Epidermal melanocyte (primary cell): Measurements from ENCODE around the gene PPP6C.
"Not testable (repeated sequence)": the region's sequence is repeated elsewhere in the genome, so short reads cannot be mapped to it uniquely, and the experiment has no call there.

Experiments
- DNase-seq: peaks from one replicate; pipeline ENCODE4 v3.0.0; 2011; ENCODE audit warnings: low spot score; ENCODE audit not compliant: insufficient read length

PPP6C gene

GRCh38 chr9:125183054-125183453 is 6.5 kb downstream of the PPP6C start:
- DNase-seq: no peak

- DNase-seq: not testable (repeated sequence)
Measured at GRCh38 chr9:125181756-125182155, 7.8 kb downstream of the PPP6C start.

- DNase-seq: no peak
Measured at GRCh38 chr9:125180876-125181275, 8.7 kb downstream of the PPP6C start.

- not testable (repeated sequence) for DNase-seq
Measured at GRCh38 chr9:125179776-125180175, 9.8 kb downstream of the PPP6C start.

GRCh38 chr9:125177888-125178287 is 11.7 kb downstream of the PPP6C start:
- DNase-seq: no peak

- no peak for DNase-seq
Measured at GRCh38 chr9:125176636-125177035, 13.0 kb downstream of the PPP6C start.

- no peak for DNase-seq
Measured at GRCh38 chr9:125172031-125172755, 17.4 kb downstream of the PPP6C start.

GRCh38 chr9:125169895-125170294 is 19.7 kb downstream of the PPP6C start:
- DNase-seq: no peak

- DNase-seq: no peak
Measured at GRCh38 chr9:125166762-125167161, 22.8 kb downstream of the PPP6C start.

GRCh38 chr9:125162891-125163290 is 26.7 kb downstream of the PPP6C start:
- not testable (repeated sequence) for DNase-seq

GRCh38 chr9:125161284-125161918 is 28.2 kb downstream of the PPP6C start:
- DNase-seq: no peak

GRCh38 chr9:125160750-125161149 is 28.9 kb downstream of the PPP6C start:
- no peak for DNase-seq

- no peak for DNase-seq
Measured at GRCh38 chr9:125156551-125156950, 33.1 kb downstream of the PPP6C start.

- DNase-seq: no peak
Measured at GRCh38 chr9:125153712-125154367, 35.8 kb downstream of the PPP6C start.

GRCh38 chr9:125151730-125152129 is 37.9 kb downstream of the PPP6C start:
- no peak for DNase-seq

- no peak for DNase-seq
Measured at GRCh38 chr9:125150349-125151245, 39.0 kb downstream of the PPP6C start.

GRCh38 chr9:125147401-125147951 is 42.1 kb downstream of the PPP6C start:
- no peak for DNase-seq

GRCh38 chr9:125146247-125146646 is 43.4 kb downstream of the PPP6C start:
- DNase-seq: no peak

GRCh38 chr9:125145425-125145824 is 44.2 kb downstream of the PPP6C start:
- DNase-seq: no peak

- peak; percentile 99 for DNase-seq
Measured at GRCh38 chr9:125143377-125144090, 46.1 kb downstream of the PPP6C start, which contains the start of gene SCAI. Gene SCAI, minus strand, starts transcription at chr9:125143528. Its CDS starts 91 bp downstream, at chr9:125143437.
